Mesodermal cell (in vitro differentiated cells): ENCODE data around the gene PLEKHM3.
A peak's percentile ranks its signal among the peaks of the same experiment; 100 is the strongest.

ENCODE experiments used
- H3K27ac ChIP-seq: 2 replicates; pipeline ENCODE4 v1.7.0; 2013; ENCODE audit warnings: mild to moderate bottlenecking, low read depth, low read length, moderate library complexity; ENCODE audit not compliant: severe bottlenecking
- H3K36me3 ChIP-seq: 2 replicates; pipeline ENCODE4 v1.7.1; 2013; ENCODE audit warnings: mild to moderate bottlenecking, low read length, moderate library complexity; ENCODE audit not compliant: control insufficient read depth, insufficient read depth
- H3K4me1 ChIP-seq: one replicate; pipeline ENCODE4 v1.7.1; 2013; ENCODE audit warnings: mild to moderate bottlenecking, low read length; ENCODE audit not compliant: insufficient read depth, control insufficient read depth, poor library complexity, severe bottlenecking
- H3K4me3 ChIP-seq: 2 replicates; pipeline ENCODE4 v1.7.0; 2013; ENCODE audit warnings: low read length, control low read depth, mild to moderate bottlenecking; ENCODE audit not compliant: insufficient read depth, poor library complexity, severe bottlenecking; ENCODE audit errors: extremely low read depth
- H3K9me3 ChIP-seq: 2 replicates; pipeline ENCODE4 v1.7.1; 2013; ENCODE audit warnings: mild to moderate bottlenecking, low read length, moderate library complexity; ENCODE audit not compliant: control insufficient read depth
- WGBS, 2 experiments: methylation state at CpG; one replicate each; pipeline ENCODE4 v1.1.5; 2013; ENCODE audit warnings: missing lambda C conversion rate in 2 of 2; ENCODE audit not compliant: insufficient coverage in 2 of 2; 5-methylcytosine and 5-hydroxymethylcytosine counted together

PLEKHM3 gene

DNA sequence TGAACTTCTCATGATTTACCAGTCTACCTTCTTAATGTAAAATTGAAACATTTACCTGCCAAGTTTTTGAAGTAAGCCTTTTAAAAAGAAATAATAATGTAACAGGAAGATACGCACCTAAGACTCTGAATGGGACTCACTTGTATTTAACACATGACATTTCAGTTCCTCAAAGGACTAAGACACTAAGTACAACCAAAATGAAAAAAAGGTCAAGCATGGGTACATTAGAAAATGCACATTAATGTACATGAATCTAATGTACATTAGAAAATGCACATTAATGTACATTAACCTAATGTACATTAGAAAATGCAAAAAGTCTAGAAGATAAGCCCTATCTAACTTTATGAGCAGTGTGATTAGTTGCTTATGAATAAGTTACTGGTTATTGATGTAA lies 186.3 kb downstream of the PLEKHM3 start:
- peaks cover 6% of the 10 kb centered on the region for H3K4me1 ChIP-seq
- H3K4me3 ChIP-seq, result no peak overlapping the region
- WGBS, 2 experiments, result no CpG with 5 or more reads among the region's 1 CpG
- H3K36me3 ChIP-seq, result no peaks in the 10 kb centered on the region
- H3K9me3 ChIP-seq, result no peaks in the 10 kb centered on the region
- no peak overlapping the region for H3K27ac ChIP-seq

- 71 to 73% methylated on average over 4 to 6 of the region's 7 CpGs for WGBS, 2 experiments
- Histone ChIP-seq H3K4me1 (peaks cover 6% of the 10 kb centered on the region), H3K27ac (no peak overlapping the region), H3K4me3 (no peak overlapping the region), H3K9me3 (no peaks in the 10 kb centered on the region), H3K36me3 (no peaks in the 10 kb centered on the region)
Observed at GRCh38 chr2:207836521-207837133, 188.7 kb downstream of the PLEKHM3 start.

GRCh38 chr2:207835805-207836204 lies 189.5 kb downstream of the PLEKHM3 start:
- WGBS, 2 experiments, result 80 to 100% methylated on average over 1 of the region's 1 CpG

GRCh38 chr2:207833251-207833751 lies 192.0 kb downstream of the PLEKHM3 start:
- WGBS, 2 experiments, result 69 to 87% methylated on average over 2 to 3 of the region's 3 CpGs
- no peaks in the 10 kb centered on the region for H3K9me3 ChIP-seq
- no peak overlapping the region for H3K4me3 ChIP-seq
- H3K36me3 ChIP-seq, result no peaks in the 10 kb centered on the region
- H3K4me1 ChIP-seq, result peaks cover 15% of the 10 kb centered on the region
- H3K27ac ChIP-seq, result no peak overlapping the region

More at GRCh38 chr2:207835805-207836204, 189.5 kb downstream of the PLEKHM3 start:
- H3K4me1 ChIP-seq, result peaks cover 6% of the 10 kb centered on the region
- H3K9me3 ChIP-seq, result no peaks in the 10 kb centered on the region
- no peak overlapping the region for H3K27ac ChIP-seq
- no peak overlapping the region for H3K4me3 ChIP-seq
- no peaks in the 10 kb centered on the region for H3K36me3 ChIP-seq

- WGBS, 2 experiments, result 91 to 98% methylated on average over 7 to 8 of the region's 8 CpGs
- Histone ChIP-seq H3K36me3 (no peaks in the 10 kb centered on the region), H3K4me3 (no peak overlapping the region), H3K27ac (no peak overlapping the region), H3K9me3 (no peaks in the 10 kb centered on the region), H3K4me1 (peaks cover 12% of the 10 kb centered on the region)
Observed at GRCh38 chr2:207831584-207832248, 193.6 kb downstream of the PLEKHM3 start.

DNA sequence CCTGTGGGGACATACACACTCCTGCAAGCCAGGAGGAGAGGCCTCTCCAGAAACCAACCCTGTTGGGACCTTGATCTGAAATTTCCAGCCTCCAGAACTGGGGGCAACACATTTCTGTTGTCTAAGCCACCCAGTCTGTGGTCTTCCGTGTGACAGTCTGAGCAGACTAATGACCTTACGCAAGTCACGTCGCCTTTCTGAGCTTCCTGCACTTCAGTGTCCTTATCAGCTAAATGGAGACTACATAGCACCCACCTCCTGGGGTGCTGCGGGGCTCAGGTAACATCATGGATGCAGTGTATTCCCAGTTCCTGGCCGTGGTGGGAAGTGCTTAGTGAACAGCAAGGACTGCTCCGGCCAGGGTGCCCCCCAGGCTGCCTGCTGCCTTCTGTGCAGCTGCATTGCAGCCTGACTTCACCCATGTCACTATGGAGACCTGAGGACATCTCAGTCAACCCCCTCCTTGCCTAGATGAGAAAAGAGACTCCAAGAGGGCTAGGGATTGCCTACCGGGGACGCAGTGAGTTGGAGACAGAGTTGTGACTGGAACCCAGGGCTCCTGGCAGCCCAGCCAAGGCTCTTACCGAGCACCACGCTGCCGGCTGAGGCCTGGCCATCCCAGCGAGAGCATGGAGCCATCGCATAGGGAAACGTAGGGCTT lies 194.4 kb downstream of the PLEKHM3 start:
- Histone ChIP-seq H3K27ac (no peak overlapping the region), H3K9me3 (no peaks in the 10 kb centered on the region), H3K4me1 (peaks cover 9% of the 10 kb centered on the region), H3K4me3 (no peak overlapping the region), H3K36me3 (no peaks in the 10 kb centered on the region)
- 91 to 97% methylated on average over 9 to 15 of the region's 15 CpGs for WGBS, 2 experiments

GRCh38 chr2:207828361-207829057 lies 196.8 kb downstream of the PLEKHM3 start:
- peak overlapping the region; percentile 45 for H3K27ac ChIP-seq
- no peaks in the 10 kb centered on the region for H3K9me3 ChIP-seq
- H3K4me1 ChIP-seq, result peaks cover 9% of the 10 kb centered on the region
- WGBS, 2 experiments, result 88 to 91% methylated on average over 11 of the region's 12 CpGs
- no peaks in the 10 kb centered on the region for H3K36me3 ChIP-seq
- no peak overlapping the region for H3K4me3 ChIP-seq

DNA sequence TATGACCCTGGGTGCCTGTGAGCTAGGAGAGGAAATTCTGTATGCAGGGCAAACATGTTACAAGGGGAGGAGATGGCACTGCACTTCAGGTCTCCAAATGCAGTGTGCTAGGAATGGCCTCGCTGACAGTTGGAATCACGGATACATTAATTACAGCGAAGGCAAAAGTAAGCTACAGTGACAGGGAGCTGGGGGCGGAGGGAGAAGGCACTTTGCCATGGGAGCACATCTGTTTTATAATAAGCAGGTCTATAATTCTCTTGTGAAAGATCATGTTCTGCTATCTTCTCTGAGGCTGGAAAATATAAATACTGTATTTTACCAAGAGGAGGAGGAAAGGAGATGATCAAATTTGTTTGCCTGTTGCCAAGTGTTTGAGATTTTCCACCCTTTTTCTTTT lies 199.3 kb downstream of the PLEKHM3 start:
- Histone ChIP-seq H3K4me1 (peaks cover 9% of the 10 kb centered on the region), H3K36me3 (no peaks in the 10 kb centered on the region), H3K9me3 (no peaks in the 10 kb centered on the region), H3K27ac (no peak overlapping the region), H3K4me3 (no peak overlapping the region)
- WGBS, 2 experiments, result 93 to 95% methylated on average over 4 of the region's 4 CpGs

DNA sequence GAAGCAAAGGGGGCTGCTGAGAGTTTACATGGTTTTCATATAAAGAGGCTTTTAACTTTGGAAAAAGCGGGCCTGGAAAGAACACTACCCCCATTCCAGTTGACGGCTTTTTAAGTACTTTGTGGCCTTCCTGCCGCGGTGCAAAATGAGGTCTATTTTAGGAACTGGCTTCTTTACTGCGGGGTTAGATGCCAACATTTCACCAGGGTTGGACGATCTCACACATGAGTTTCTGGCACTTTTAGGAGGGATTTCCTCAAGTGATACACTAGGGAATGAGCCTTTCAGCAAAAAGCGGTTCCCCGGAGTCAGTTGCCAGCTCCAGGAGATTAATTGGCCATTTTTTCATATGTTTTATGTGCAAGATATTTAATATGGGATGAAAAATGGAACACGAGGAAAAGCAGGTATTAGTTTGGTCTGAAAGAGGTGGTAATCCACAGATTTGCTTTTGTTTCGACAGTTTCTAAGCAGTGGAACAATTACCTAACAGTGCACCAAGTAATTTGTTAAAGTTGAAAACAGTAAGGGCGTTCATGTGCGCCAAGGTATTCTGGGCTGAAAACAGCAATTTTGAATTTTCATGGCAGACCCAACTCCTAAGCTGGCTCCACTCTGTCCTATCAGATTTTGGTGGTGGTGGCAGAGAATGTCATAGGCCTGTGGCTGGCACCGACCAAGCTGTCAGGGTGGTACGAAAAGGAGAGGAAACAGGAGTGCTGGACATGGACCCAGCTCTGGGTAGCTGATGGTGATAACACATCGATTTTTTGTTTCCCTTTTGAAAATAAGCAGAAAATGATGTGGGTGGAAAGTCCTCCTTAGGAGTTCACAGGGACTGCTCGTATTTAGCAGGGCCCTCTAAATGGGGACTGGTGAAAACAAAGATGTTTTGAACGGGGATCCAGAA lies 200.0 kb downstream of the PLEKHM3 start:
- Histone ChIP-seq H3K4me1 (peaks cover 9% of the 10 kb centered on the region), H3K27ac (no peak overlapping the region), H3K9me3 (no peaks in the 10 kb centered on the region), H3K36me3 (no peaks in the 10 kb centered on the region), H3K4me3 (no peak overlapping the region)
- WGBS, 2 experiments, result 94% methylated on average over 16 to 17 of the region's 17 CpGs

GRCh38 chr2:207823865-207824264 lies 201.5 kb downstream of the PLEKHM3 start:
- 94% methylated on average over 9 to 12 of the region's 13 CpGs for WGBS, 2 experiments
- H3K4me3 ChIP-seq, result no peak overlapping the region
- peaks cover 4% of the 10 kb centered on the region for H3K4me1 ChIP-seq
- H3K27ac ChIP-seq, result no peak overlapping the region
- no peaks in the 10 kb centered on the region for H3K36me3 ChIP-seq
- no peaks in the 10 kb centered on the region for H3K9me3 ChIP-seq
